Smooth muscle cell (in vitro differentiated cells): ENCODE measurements around the gene TCF23. TPM values are rescaled to one million over a fixed set of nuclear protein-coding genes. Genes with fewer than 3 reads are reported as not detected.

Source experiments
- DNase-seq: peaks from one replicate; lab custom pipeline; 2025; ENCODE audit not compliant: unreplicated experiment; lab: John Stamatoyannopoulos, UW
- H2AFZ ChIP-seq: fragments of 200-600 bp; sonication (generic); 2 replicates; pipeline ENCODE4 v1.6.0; 2016; ENCODE audit warnings: antibody characterized with exemption, low read depth, mild to moderate bottlenecking
- H3F3A ChIP-seq: fragments of 200-600 bp; sonication (generic); 2 replicates; pipeline ENCODE4 v1.6.0; 2017; ENCODE audit warnings: antibody characterized with exemption, low read depth
- H3K27ac ChIP-seq: fragments of 200-600 bp; sonication (generic); 2 replicates; pipeline ENCODE4 v1.5.1; 2016; ENCODE audit warnings: low read depth, mild to moderate bottlenecking
- H3K27me3 ChIP-seq: fragments of 200-600 bp; sonication (generic); 2 replicates; pipeline ENCODE4 v1.6.1; 2016; ENCODE audit warnings: low read depth, mild to moderate bottlenecking
- H3K36me3 ChIP-seq: fragments of 200-600 bp; sonication (generic); 2 replicates; pipeline ENCODE4 v1.5.1; 2016; ENCODE audit warnings: low read depth
- H3K4me1 ChIP-seq: fragments of 200-600 bp; sonication (generic); 2 replicates; pipeline ENCODE4 v1.5.1; 2016; ENCODE audit warnings: low read depth
- H3K4me2 ChIP-seq: fragments of 200-600 bp; sonication (generic); 2 replicates; pipeline ENCODE4 v1.6.0; 2016; ENCODE audit warnings: mild to moderate bottlenecking
- H3K4me3 ChIP-seq: fragments of 200-600 bp; sonication (generic); 2 replicates; pipeline ENCODE4 v1.5.1; 2016; ENCODE audit warnings: mild to moderate bottlenecking
- H3K79me2 ChIP-seq: fragments of 200-600 bp; sonication (generic); 2 replicates; pipeline ENCODE4 v1.6.0; 2016; ENCODE audit warnings: low read depth, mild to moderate bottlenecking
- H3K9ac ChIP-seq: fragments of 200-600 bp; sonication (generic); 2 replicates; pipeline ENCODE4 v1.6.0; 2016; ENCODE audit warnings: low read depth
- H3K9me3 ChIP-seq: fragments of 200-600 bp; sonication (generic); replicated peaks from 2 replicates; pipeline ENCODE4 v1.5.1; 2016; ENCODE audit warnings: low read depth
- H4K20me1 ChIP-seq: fragments of 200-600 bp; sonication (generic); 2 replicates; pipeline ENCODE4 v1.6.0; 2016; ENCODE audit warnings: low read depth
- WGBS: methylation state at CpG from one replicate; pipeline ENCODE4 v1.1.7; 2016; ENCODE audit warnings: low lambda C conversion rate; 5-methylcytosine and 5-hydroxymethylcytosine counted together
- polyA plus RNA-seq: library from polyadenylated mRNA; unstranded; fragments of >200 nt; fragmentation: Nextera tagmentation; extraction: Ambion mirVana; gene quantifications from 2 replicates; pipeline ENCODE4 v1.2.1, GENCODE V29; 2016
- total RNA-seq: library from RNA; depleted of rRNA; stranded (reverse); fragments of >200 nt; gene quantifications from 2 replicates; pipeline ENCODE4 v1.2.3, GENCODE V29; 2014
- TF ChIP-seq, protein P1 (sequence below): fragments of 200-600 bp; sonication (generic); IDR thresholded peaks from 2 replicates; pipeline ENCODE4 v1.5.1; 2017; ENCODE audit warnings: borderline replicate concordance, mild to moderate bottlenecking, antibody characterized with exemption; ENCODE audit not compliant: insufficient read depth, poor library complexity, severe bottlenecking

The TCF23 gene
- total and polyA plus RNA-seq, 2 experiments from 2014 or later = not detected

DNA sequence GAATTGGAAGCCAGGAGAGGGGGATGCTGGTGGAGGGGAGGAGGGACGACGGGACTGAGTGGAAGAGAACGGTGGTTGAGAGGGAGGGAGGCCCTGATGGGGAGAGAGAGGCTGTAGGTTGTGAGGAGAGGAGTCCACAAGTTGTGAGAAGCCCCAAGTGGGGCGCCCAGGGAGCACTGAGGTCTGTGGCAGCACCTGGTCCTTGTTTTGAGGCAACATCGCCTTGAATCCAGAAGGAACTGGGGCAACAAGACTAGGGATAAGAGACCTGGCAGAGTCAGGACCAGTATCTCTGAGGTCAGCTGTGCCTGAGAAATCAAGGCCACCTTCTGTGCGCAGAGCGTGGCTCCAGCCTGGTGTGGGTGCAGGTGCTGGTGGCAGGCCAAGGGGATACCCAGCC is 10.7 kb upstream of the TCF23 start:
- no peaks in the 10 kb centered on the region for H3F3A ChIP-seq
- H3K27ac ChIP-seq = no peak overlapping the region
- H4K20me1 ChIP-seq = peaks cover 7% of the 10 kb centered on the region
- TF ChIP-seq, protein P1, sequence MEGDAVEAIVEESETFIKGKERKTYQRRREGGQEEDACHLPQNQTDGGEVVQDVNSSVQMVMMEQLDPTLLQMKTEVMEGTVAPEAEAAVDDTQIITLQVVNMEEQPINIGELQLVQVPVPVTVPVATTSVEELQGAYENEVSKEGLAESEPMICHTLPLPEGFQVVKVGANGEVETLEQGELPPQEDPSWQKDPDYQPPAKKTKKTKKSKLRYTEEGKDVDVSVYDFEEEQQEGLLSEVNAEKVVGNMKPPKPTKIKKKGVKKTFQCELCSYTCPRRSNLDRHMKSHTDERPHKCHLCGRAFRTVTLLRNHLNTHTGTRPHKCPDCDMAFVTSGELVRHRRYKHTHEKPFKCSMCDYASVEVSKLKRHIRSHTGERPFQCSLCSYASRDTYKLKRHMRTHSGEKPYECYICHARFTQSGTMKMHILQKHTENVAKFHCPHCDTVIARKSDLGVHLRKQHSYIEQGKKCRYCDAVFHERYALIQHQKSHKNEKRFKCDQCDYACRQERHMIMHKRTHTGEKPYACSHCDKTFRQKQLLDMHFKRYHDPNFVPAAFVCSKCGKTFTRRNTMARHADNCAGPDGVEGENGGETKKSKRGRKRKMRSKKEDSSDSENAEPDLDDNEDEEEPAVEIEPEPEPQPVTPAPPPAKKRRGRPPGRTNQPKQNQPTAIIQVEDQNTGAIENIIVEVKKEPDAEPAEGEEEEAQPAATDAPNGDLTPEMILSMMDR = no peak
- H3K4me3 ChIP-seq = no peak overlapping the region
- DNase-seq = no peak
- peaks cover 3% of the 10 kb centered on the region for H3K27me3 ChIP-seq
- H3K9ac ChIP-seq = no peak overlapping the region
- H3K4me2 ChIP-seq = no peak overlapping the region
- no peaks in the 10 kb centered on the region for H3K9me3 ChIP-seq
- H2AFZ ChIP-seq = no peak overlapping the region
- WGBS = 91% methylated on average over 7 of the region's 7 CpGs
- no peaks in the 10 kb centered on the region for H3K36me3 ChIP-seq
- peaks cover 6% of the 10 kb centered on the region for H3K4me1 ChIP-seq
- peaks cover 10% of the 10 kb centered on the region for H3K79me2 ChIP-seq

DNA sequence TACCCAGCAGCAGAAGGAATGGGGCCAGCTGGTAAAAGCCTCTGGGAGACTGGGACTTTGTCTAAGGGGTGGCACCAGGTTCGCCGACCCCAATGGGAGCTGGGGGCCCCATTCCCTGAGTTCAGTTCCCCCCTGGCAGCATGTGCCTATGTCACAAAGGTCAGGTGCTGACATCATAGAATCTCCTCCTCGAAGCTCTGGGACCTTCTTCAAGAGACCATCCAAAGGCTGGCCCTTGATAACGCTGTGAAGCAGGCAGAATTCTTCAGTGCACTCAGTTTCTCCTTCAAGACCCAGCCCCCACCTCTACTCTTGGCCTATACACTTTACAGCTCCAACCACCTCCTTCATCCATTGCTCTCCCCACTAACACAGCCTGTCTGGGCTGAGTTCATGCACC is 9.5 kb upstream of the TCF23 start, which contains the start of gene PRR30:
PRR30 (minus strand) TSS at position 101 of the 400 bp plus-strand sequence. CDS start 1,081 bp downstream, outside the sequence.
- TF ChIP-seq, protein P1 = no peak
- WGBS = 88% methylated on average over 4 of the region's 4 CpGs
- no peak within 1 kb of the TSS for H2AFZ ChIP-seq

DNA sequence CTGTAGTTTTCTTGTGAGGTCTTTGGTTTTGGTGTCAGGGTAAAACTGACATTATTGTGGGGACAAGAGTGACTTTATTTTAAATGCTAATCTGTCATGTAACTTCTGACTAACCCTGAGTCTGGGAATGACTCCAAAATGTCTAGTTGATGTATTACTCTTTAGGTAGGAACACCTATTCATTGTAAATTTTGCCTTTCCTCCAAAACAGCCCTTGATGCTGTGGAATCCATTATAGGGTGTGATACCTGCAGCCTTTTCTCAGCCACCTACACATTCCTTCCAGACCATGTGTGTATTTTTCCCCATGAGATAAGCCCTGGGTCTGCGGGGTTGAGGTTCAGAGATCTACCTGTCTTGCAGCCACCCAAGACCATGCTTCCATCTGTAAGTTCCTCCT is 5.5 kb upstream of the TCF23 start:
- Histone ChIP-seq H3K9ac (no peak overlapping the region), H3K9me3 (no peaks in the 10 kb centered on the region), H2AFZ (no peak overlapping the region), H3K27me3 (peaks cover 7% of the 10 kb centered on the region), H3K4me3 (no peak overlapping the region), H3K4me2 (no peak overlapping the region), H3K36me3 (no peaks in the 10 kb centered on the region), H3K4me1 (no peaks in the 10 kb centered on the region), H3K27ac (no peak overlapping the region), H3F3A (no peaks in the 10 kb centered on the region), H3K79me2 (no peaks in the 10 kb centered on the region), H4K20me1 (no peaks in the 10 kb centered on the region)
- WGBS = 84% methylated on average over 1 of the region's 1 CpG
- DNase-seq = no peak
- TF ChIP-seq, protein P1 = no peak

More for the DNA sequence above, 9.5 kb upstream of the TCF23 start, which contains the start of gene PRR30:
- no peaks in the 10 kb centered on the region for H3F3A ChIP-seq
- no peaks in the 10 kb centered on the region for H3K9me3 ChIP-seq
- no peak within 1 kb of the TSS for H3K4me2 ChIP-seq
- no peak within 1 kb of the TSS for H3K4me3 ChIP-seq
- no peak within 1 kb of the TSS for H3K9ac ChIP-seq
- H4K20me1 ChIP-seq = no peaks in the 10 kb centered on the region
- no peaks in the 10 kb centered on the region for H3K36me3 ChIP-seq
- no peak for DNase-seq
- H3K4me1 ChIP-seq = no peaks in the 10 kb centered on the region
- H3K27me3 ChIP-seq = peaks cover 7% of the 10 kb centered on the region
- no peak within 1 kb of the TSS for H3K27ac ChIP-seq
- H3K79me2 ChIP-seq = no peaks in the 10 kb centered on the region

DNA sequence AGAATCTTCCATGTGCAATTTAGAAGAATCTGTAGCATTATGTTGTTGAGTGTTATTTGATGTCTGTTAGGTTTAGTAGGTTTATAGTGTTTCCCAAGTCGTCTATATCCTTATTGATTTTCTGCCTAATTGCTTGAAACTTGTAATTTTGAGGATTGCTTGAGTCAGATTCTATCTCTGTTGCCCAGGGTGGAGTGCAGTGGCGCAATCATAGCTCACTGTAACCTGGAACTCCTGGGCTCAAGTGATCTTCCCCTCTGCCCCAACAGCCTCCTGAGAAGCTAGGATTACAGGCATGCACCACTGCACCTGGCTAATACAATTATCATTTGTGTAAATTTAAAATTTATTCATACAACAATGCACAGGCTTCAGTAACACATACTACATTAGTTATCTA is 3.1 kb upstream of the TCF23 start:
- no peak overlapping the region for H3K27ac ChIP-seq
- DNase-seq = no peak
- H3K4me3 ChIP-seq = no peak overlapping the region
- H3K36me3 ChIP-seq = no peaks in the 10 kb centered on the region
- no peaks in the 10 kb centered on the region for H3K9me3 ChIP-seq
- H3K79me2 ChIP-seq = no peaks in the 10 kb centered on the region
- H3K4me1 ChIP-seq = no peaks in the 10 kb centered on the region
- peaks cover 7% of the 10 kb centered on the region for H3K27me3 ChIP-seq
- H2AFZ ChIP-seq = no peak overlapping the region
- 81% methylated on average over 2 of the region's 2 CpGs for WGBS
- H3K4me2 ChIP-seq = no peak overlapping the region
- H3K9ac ChIP-seq = no peak overlapping the region
- TF ChIP-seq, protein P1 = no peak
- no peaks in the 10 kb centered on the region for H3F3A ChIP-seq
- no peaks in the 10 kb centered on the region for H4K20me1 ChIP-seq
